Right lobe of liver (tissue), 6 donors: Measurements from ENCODE around the gene ACOX1. TPM values are rescaled to one million over a fixed set of nuclear protein-coding genes. Genes with fewer than 3 reads are reported as not detected.
A peak's percentile ranks its signal among the peaks of the same experiment; 100 is the strongest.

Experiments used
- ATAC-seq, 4 donors: fragments of 200-7000 bp; cut with Tn5 transposase; one replicate each; pipeline ENCODE4 v1.9.1; 2020; ENCODE audit warnings: mild to moderate bottlenecking in 4 of 4, moderate library complexity in 4 of 4
- DNase-seq, 3 donors: peaks; one replicate each; pipeline ENCODE4 v3.0.0-alpha.2; 2020
- H3K27ac ChIP-seq, 3 donors: fragments of 200-600 bp; one replicate each; pipeline ENCODE4 v1.8.0; 2022
- H3K27me3 ChIP-seq, 2 donors: fragments of 200-600 bp; one replicate each; pipeline ENCODE4 v1.8.0; 2022
- H3K36me3 ChIP-seq, 4 donors: fragments of 200-600 bp; sonication (generic) in 1 of 4; one replicate each; pipeline versions ENCODE4 v1.5.1 to v1.8.0; 2017 to 2022; ENCODE audit warnings: control low read depth in 1 of 4
- H3K4me1 ChIP-seq, 4 donors: fragments of 200-600 bp; sonication (generic) in 1 of 4; one replicate each; pipeline versions ENCODE4 v1.5.1 to v1.8.0; 2017 to 2022; ENCODE audit warnings: control low read depth in 1 of 4
- H3K4me3 ChIP-seq, 3 donors: fragments of 200-600 bp; one replicate each; pipeline ENCODE4 v1.8.0; 2022
- H3K9me3 ChIP-seq, 4 donors: fragments of 200-600 bp; sonication (generic) in 1 of 4; one replicate each; pipeline versions ENCODE4 v1.5.1 to v1.8.0; 2017 to 2022; ENCODE audit warnings: control low read depth in 1 of 4
- POLR2A ChIP-seq: fragments of 450-650 bp; IDR thresholded peaks from one replicate; pipeline ENCODE4 v1.6.1; 2017; ENCODE audit warnings: antibody characterized with exemption, mild to moderate bottlenecking
- WGBS: methylation state at CpG from one replicate; pipeline ENCODE4 v1.1.6; 2018; ENCODE audit warnings: low coverage, low lambda C conversion rate; ENCODE audit not compliant: insufficient coverage; ENCODE audit errors: missing lambda C conversion rate; 5-methylcytosine and 5-hydroxymethylcytosine counted together
- intact Hi-C, 2 donors: fragments of 100-400 bp; cut with DNase I; formaldehyde crosslinking; loops; one replicate each; pipeline versions ENCODE4 v1.11.2 to v1.14.1; 2022
- total RNA-seq, 6 experiments: library from RNA; depleted of rRNA in 2 of 6; stranded (reverse); fragments of >200 nt in 2 of 6; fragmentation: NEBNext Ultra II Directional in 3 of 6; extraction: Animal tissue kit (Norgen Biotek cat#: 25700) in 3 of 6; gene quantifications; one replicate each; pipeline versions ENCODE4 v1.1.0 to v1.2.4, GENCODE V29; 2016 to 2023
- TF ChIP-seq, protein P1 (sequence below), 4 donors: fragments of 200-600 bp in 3 of 4; fragments of 450-650 bp in 1 of 4; IDR thresholded peaks; one replicate each; pipeline versions ENCODE4 v1.5.1 to v1.8.0; 2016 to 2022; ENCODE audit warnings: antibody characterized with exemption in 4 of 4, mild to moderate bottlenecking in 2 of 4
- donor health status: DM: no; HTN: yes; CAD: no.
- donor health status: DM: no; HTN: no; CAD: no.
- donor health status: DM: no; HTN: no; CAD: no.
- donor health status: DM: no; HTN: yes; CAD: no.
- donor health status: DM: no; HTN: yes; CAD: no.

ACOX1 gene
- total RNA-seq, 6 experiments from 2014 or later, result 112 to 202 (median 190) TPM

DNA sequence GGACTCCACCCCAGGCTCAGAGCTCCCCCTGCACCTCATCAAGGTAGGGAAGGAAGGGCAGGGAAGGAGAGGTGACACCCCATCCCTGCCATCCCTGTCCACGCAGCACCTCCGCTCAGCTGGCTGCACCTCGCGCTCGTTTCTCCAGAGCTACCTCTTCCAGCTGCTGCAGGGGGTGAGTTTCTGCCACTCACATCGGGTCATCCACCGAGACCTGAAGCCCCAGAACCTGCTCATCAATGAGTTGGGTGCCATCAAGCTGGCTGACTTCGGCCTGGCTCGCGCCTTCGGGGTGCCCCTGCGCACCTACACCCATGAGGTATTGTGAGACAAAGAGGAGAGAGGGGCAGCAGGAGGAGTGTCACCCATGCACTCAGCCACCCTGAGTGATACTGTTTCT, 23.1 kb upstream of the ACOX1 start:
- Histone ChIP-seq H3K27me3 (no peaks in the 10 kb centered on the region), H3K9me3 (no peaks in the 10 kb centered on the region), H3K36me3 (no peaks in the 10 kb centered on the region), H3K27ac (peak overlapping the region in 1 of 3 donors; percentile 77), H3K4me1 (peaks cover 0 to 61% (median 32%) of the 10 kb centered on the region in 4 donors), H3K4me3 (no peak overlapping the region)
- intact Hi-C loops, result no loop called here
- DNase-seq (peak in 1 of 3 donors; percentile 15), ATAC-seq (no peak)
- WGBS, result 94% methylated on average over 7 of the region's 12 CpGs
- TF ChIP-seq POLR2A, result no peak
- TF ChIP-seq, protein P1, sequence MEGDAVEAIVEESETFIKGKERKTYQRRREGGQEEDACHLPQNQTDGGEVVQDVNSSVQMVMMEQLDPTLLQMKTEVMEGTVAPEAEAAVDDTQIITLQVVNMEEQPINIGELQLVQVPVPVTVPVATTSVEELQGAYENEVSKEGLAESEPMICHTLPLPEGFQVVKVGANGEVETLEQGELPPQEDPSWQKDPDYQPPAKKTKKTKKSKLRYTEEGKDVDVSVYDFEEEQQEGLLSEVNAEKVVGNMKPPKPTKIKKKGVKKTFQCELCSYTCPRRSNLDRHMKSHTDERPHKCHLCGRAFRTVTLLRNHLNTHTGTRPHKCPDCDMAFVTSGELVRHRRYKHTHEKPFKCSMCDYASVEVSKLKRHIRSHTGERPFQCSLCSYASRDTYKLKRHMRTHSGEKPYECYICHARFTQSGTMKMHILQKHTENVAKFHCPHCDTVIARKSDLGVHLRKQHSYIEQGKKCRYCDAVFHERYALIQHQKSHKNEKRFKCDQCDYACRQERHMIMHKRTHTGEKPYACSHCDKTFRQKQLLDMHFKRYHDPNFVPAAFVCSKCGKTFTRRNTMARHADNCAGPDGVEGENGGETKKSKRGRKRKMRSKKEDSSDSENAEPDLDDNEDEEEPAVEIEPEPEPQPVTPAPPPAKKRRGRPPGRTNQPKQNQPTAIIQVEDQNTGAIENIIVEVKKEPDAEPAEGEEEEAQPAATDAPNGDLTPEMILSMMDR (IDR thresholded peaks at IDR 0.05), result no peak

DNA sequence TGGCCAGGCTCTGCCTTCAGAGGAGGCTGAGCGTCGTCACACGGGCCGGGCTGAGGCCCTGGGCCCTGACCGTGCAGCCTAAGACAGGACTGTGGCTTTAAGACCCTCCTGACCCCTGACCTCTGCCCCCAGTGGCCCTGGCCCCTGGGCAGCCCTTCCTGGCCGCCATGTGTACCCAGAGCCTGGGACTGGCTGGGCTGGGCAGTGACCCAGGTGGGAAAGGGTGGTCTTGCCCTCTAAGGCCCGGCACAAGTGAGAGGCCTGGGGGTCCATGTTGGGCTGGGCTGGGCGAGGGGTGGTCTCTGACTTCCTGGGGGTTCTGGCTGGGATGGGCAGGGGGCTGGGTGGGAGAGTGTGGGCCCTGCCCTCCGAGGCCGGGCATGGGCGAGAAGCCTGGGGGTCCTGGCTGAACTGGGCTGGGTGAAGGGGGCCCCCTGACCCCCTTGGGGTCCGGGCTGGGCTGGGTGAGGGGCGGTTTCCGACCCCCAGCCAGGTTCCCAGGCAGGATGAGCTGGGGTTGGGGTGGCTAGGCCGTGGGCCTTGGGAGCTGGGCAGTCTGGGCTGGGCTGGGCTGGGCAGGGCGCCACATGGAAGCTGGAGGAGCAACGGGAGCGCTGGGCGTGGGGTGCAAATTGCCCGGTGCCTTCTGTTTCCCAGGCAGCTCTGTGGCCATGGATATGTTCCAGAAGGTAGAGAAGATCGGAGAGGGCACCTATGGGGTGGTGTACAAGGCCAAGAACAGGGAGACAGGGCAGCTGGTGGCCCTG, 22.0 kb upstream of the ACOX1 start, which contains the start of gene CDK3:
TSS of gene CDK3 (plus strand) at position 101 of the 767 bp plus-strand sequence. CDS start at position 672, 571 bp downstream.
- H3K27me3 ChIP-seq, result no peaks in the 10 kb centered on the region
- no peaks in the 10 kb centered on the region for H3K36me3 ChIP-seq
- TF ChIP-seq, protein P1 (IDR thresholded peaks at IDR 0.05), result peak in 2 of 4 donors; percentile 17 to 19
- TF ChIP-seq POLR2A, result no peak
- H3K4me1 ChIP-seq, result peaks cover 0 to 72% (median 37%) of the 10 kb centered on the region in 4 donors
- intact Hi-C loops, result no loop called here
- no peak for ATAC-seq
- peak within 1 kb of the TSS in 2 of 3 donors; percentile 14 to 68 for H3K27ac ChIP-seq
- peak in 2 of 3 donors; percentile 21 to 53 for DNase-seq
- H3K9me3 ChIP-seq, result no peaks in the 10 kb centered on the region
- no peak within 1 kb of the TSS for H3K4me3 ChIP-seq
- WGBS, result 36% methylated on average over 3 of the region's 21 CpGs

DNA sequence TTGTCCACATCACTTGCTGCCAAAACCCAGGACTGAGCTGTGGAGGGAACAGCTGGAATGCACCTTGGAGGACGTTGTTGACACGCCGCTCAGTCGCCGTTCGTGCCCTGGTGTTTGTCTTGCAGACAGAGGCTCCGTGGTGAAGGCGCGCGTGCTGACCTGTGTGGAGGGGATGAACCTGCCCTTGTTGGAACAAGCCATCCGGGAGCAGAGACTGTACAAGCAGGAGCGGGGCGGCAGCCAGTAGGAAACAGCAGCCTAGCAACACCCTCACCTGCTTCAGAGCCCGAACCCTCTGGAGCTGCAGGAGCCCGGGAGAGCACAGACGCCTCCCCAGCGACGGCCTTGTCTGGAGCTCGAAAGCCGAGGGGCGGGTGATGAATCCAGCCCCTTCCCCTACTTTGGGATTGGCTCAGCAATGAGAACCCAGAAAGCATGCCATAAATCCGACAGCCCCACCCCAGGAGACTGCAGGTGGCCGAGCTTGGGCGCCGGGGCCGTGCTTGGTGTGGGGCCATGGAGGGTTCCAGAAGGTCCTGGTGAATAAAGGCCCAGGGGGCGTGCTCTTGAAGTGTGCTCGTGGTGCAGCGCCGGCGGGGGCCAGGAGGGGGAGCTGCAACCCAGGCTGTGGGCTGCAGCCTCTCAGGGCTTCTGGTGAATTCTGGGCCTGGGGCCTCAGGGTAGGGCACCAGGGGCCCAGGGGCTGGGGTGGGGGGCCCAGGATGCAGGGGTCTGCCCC, 21.2 kb upstream of the ACOX1 start:
- intact Hi-C loops, result no loop called here
- DNase-seq (peak; percentile 49 to 77 (median 75)), ATAC-seq (peak; percentile 17 to 35 (median 27))
- TF ChIP-seq, protein P1 (IDR thresholded peaks at IDR 0.05), result peak; percentile 47 to 67 (median 64)
- no peak for TF ChIP-seq POLR2A
- H3K9me3 ChIP-seq, result no peaks in the 10 kb centered on the region
- H3K36me3 ChIP-seq, result no peaks in the 10 kb centered on the region
- H3K4me1 ChIP-seq, result peaks cover 0 to 74% (median 39%) of the 10 kb centered on the region in 4 donors
- H3K4me3 ChIP-seq, result no peak overlapping the region
- H3K27ac ChIP-seq, result peak overlapping the region in 2 of 3 donors; percentile 14 to 68
- WGBS, result no CpG with 5 or more reads among the region's 31 CpGs
- no peaks in the 10 kb centered on the region for H3K27me3 ChIP-seq

DNA sequence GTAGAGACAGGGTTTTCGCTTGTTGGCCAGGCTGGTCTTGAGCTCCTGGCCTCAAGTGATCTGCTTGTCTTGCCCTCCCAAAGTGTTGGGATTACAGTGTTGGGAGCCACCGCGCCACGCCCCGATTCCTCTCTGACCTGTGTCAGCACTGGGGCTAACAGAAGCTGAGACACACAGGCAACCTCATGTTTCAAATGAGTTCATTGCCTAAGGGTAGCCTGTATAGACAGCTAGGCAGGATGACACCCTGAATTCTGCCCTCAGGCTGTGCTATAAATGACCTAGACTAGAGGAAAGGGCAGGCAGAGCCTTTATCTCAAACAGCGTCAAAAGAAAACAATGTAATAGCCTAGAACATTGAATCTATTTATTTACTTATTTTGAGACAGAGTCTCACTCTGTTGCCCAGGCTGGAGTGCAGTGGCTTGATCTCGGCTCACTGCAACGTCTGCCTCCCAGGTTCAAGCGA, 19.4 kb upstream of the ACOX1 start:
- peak overlapping the region; percentile 81 to 83 (median 83) for H3K27ac ChIP-seq
- no peak overlapping the region for H3K4me3 ChIP-seq
- peaks cover 0 to 78% (median 40%) of the 10 kb centered on the region in 4 donors for H3K4me1 ChIP-seq
- H3K9me3 ChIP-seq, result no peaks in the 10 kb centered on the region
- no peaks in the 10 kb centered on the region for H3K27me3 ChIP-seq
- H3K36me3 ChIP-seq, result no peaks in the 10 kb centered on the region
- ATAC-seq, result peak; percentile 33 to 55 (median 44)
- DNase-seq, result peak in 1 of 3 donors; percentile 31
- intact Hi-C loops, result no loop called here
- TF ChIP-seq POLR2A, result peak; percentile 36
- TF ChIP-seq, protein P1 (IDR thresholded peaks at IDR 0.05), result no peak
- 24% methylated on average over 4 of the region's 9 CpGs for WGBS
